Measurements from ENCODE around the gene CFAP221.

Gene CFAP221

DNA sequence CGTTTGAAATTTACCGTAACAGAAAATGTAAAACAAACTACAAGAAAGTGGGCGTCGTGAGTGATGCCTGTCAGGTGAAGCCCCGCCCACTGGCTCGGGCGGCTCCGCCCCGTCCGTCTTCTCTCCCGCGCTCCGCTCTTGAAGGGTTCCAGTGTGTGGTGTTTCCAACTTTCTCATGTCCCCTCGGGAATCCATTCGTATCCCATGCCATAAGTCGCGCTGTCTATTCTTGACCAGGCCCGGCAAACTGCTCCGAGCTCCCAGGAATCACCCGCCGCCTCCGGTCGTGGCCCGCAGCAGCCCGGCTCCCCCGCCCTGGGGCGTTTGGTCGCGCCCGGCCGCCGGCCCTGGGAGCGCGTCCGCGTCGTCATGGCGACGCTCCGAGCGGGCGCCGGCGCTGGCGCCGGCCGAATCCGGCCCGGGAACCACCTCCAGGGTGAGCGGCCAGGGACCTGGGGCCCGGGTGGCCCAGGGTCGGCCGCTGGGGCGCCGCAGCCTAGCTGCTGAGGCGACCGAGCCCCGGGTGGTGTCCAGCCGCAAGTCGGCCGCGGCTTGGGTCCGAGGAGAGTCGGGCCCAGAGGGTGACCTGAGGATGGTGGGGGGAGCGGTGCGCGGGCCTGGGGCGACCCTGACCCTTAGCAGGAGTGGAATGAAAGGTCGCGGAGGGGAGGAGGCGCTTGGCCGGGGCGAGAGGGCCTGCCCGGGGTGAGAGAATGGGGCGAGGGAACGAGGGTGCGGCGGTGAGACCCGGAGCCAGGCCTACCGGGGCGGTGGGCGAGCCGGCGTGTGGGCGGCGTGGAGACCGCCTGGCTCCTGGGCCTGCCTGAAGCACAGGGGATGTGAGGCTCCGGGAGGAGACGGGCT is at the start of gene CFAP221:
CFAP221 (plus strand) TSS at position 375 of the 864 bp plus-strand sequence. CDS start 1,683 bp downstream, outside the sequence.
- H3K4me3 ChIP-seq (ENCODE audit: low read length), result peak within 1 kb of the TSS; percentile 74
- peak; percentile 39 for DNase-seq (ENCODE audit: low read depth)
- TF ChIP-seq, protein P1, sequence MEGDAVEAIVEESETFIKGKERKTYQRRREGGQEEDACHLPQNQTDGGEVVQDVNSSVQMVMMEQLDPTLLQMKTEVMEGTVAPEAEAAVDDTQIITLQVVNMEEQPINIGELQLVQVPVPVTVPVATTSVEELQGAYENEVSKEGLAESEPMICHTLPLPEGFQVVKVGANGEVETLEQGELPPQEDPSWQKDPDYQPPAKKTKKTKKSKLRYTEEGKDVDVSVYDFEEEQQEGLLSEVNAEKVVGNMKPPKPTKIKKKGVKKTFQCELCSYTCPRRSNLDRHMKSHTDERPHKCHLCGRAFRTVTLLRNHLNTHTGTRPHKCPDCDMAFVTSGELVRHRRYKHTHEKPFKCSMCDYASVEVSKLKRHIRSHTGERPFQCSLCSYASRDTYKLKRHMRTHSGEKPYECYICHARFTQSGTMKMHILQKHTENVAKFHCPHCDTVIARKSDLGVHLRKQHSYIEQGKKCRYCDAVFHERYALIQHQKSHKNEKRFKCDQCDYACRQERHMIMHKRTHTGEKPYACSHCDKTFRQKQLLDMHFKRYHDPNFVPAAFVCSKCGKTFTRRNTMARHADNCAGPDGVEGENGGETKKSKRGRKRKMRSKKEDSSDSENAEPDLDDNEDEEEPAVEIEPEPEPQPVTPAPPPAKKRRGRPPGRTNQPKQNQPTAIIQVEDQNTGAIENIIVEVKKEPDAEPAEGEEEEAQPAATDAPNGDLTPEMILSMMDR (conservative IDR thresholded peaks at IDR 0.05; ENCODE audit: low read depth, low read length), result no peak

DNA sequence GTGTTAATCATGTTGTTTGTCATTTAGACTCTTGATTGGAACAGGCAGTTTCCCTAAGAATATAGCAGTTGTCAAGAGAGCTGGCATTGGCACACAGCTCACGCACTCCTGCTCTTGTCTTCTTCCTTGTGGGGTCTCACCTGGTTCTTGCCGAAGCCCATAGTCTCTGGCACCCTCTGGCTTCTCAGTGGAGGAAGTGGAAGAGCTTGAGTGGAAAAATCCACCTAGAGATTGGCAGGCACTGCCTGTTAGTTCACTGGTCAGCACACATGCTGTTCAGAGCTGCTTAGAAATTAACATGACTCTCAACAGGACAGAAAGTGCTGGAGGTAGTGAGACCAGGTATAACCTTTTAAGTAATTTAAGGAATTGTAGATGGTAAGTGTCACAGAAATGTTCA is 48.3 kb upstream of the CFAP221 start:
- no peak overlapping the region for H3K4me3 ChIP-seq (ENCODE audit: low read length)
- DNase-seq (ENCODE audit: low read depth), result no peak
- TF ChIP-seq, protein P1 (conservative IDR thresholded peaks at IDR 0.05; ENCODE audit: low read depth, low read length), result no peak

DNA sequence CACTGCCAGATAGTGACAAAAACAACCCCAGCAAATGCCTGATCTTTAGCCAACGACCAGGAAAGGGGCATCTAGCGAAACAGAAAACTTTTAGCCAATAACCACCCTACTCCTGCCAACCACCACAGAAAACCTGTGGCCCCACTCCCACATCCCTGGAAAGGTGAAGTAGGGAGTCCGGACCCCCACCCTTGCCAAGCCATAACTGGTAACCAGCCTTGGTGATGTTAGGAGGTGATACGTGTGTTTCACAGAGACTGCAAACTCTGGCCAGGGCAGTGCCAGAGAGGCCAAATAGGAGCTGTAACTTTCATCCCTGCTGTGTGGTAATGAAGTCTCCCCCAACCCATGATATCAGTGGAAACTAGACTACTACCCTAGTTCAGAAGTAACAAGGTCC is 47.6 kb upstream of the CFAP221 start:
- TF ChIP-seq, protein P1 (conservative IDR thresholded peaks at IDR 0.05; ENCODE audit: low read depth, low read length), result no peak
- DNase-seq (ENCODE audit: low read depth), result no peak
- H3K4me3 ChIP-seq (ENCODE audit: low read length), result no peak overlapping the region

DNA sequence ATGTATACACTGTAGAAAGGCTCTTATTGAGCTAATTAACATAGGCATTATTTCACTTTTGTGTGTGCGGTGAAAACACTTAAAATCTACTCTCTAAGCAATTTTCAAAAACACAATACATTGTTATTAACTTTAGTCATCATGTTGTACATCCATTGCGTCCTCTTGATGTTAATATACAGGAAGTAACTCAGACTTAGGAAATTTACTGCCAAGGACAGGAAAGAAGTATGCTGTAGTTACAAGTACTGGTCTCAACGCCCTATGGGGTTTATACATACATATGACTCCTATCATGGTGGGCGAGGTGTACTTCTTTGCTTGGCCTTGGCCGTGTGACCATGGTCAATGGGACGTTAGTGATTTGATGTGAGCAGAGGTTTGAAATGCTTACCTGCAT is 35.5 kb upstream of the CFAP221 start:
- H3K4me3 ChIP-seq (ENCODE audit: low read length), result no peak overlapping the region
- TF ChIP-seq, protein P1 (conservative IDR thresholded peaks at IDR 0.05; ENCODE audit: low read depth, low read length), result no peak
- DNase-seq (ENCODE audit: low read depth), result no peak

DNA sequence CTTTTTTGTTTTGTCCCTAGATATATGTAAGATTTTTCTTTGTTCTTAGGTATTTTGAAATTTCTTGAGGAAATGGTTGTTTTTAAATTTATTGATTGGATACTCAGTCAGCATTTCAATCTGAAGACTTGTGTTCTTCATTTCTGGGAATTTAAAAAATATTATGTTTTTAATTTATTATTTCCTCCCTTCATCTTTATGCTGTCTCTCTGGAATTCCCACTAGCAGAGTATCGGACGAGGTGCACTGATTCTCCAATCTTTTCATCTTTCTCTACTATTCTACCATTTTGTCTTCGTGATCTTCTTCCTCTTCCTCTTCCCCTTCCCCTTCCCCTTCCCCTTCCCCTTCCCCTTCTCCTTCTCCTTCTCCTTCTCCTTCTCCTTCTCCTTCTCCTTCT is 32.3 kb upstream of the CFAP221 start:
- H3K4me3 ChIP-seq (ENCODE audit: low read length), result no peak overlapping the region
- TF ChIP-seq, protein P1 (conservative IDR thresholded peaks at IDR 0.05; ENCODE audit: low read depth, low read length), result no peak
- no peak for DNase-seq (ENCODE audit: low read depth)

DNA sequence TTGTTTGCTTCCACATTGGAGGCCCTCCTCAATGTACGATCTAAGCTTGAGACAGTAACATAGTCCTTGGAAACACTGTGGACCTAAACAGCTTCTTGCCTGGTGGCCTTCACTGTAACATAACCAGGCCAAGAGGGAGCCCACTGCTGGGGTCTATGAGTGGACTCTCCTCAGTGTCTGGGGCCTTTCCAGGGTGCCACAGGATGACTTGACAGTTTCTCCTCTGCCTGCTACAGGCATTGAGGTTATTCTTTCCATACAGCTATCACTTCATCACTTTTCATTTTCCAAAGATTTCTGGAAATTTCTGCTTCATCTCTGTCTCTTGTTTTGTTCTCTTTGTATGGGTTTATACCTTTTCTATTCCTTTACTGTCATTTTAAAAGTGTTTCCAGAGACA is 31.3 kb upstream of the CFAP221 start:
- no peak for DNase-seq (ENCODE audit: low read depth)
- TF ChIP-seq, protein P1 (conservative IDR thresholded peaks at IDR 0.05; ENCODE audit: low read depth, low read length), result no peak

DNA sequence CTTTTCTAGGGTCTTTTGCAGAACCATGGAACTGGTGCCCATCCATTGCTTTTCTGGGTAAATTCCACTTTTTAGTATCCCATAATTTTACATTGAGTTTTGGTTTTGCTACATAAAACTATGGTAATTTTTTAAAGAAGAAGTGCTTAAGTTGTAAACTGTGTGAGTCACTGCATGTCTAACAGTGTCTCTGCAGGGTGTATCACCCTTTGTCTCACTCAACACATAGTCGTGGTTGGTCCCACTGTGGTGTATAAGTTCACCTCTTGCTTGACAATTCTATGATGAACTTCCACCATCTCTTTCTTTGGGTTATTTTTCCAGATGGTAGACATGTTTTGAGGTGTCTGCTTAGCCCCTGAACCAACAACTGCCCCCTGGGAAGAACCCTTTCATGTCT is 30.4 kb upstream of the CFAP221 start:
- DNase-seq (ENCODE audit: low read depth), result no peak
- TF ChIP-seq, protein P1 (conservative IDR thresholded peaks at IDR 0.05; ENCODE audit: low read depth, low read length), result no peak
- no peak overlapping the region for H3K4me3 ChIP-seq (ENCODE audit: low read length)

More for the DNA sequence above, 31.3 kb upstream of the CFAP221 start:
- no peak overlapping the region for H3K4me3 ChIP-seq (ENCODE audit: low read length)
